ENCODE measurements around the gene GPR157.
"Not testable (repeated sequence)": the region's sequence is repeated elsewhere in the genome, so short reads cannot be mapped to it uniquely, and the experiment has no call there.

The GPR157 gene

GRCh38 chr1:9145714-9146113, 16.8 kb upstream of the GPR157 start:
- no peak for DNase-seq

- no peak for DNase-seq
Observed at GRCh38 chr1:9145021-9145668, 16.2 kb upstream of the GPR157 start.

GRCh38 chr1:9144494-9144893, 15.6 kb upstream of the GPR157 start:
- DNase-seq, result not testable (repeated sequence)

GRCh38 chr1:9143250-9143649, 14.3 kb upstream of the GPR157 start:
- no peak for DNase-seq

- DNase-seq, result no peak
Observed at GRCh38 chr1:9139930-9140329, 11.0 kb upstream of the GPR157 start.

GRCh38 chr1:9136932-9137331, 8.0 kb upstream of the GPR157 start:
- no peak for DNase-seq

GRCh38 chr1:9135073-9135836, 6.4 kb upstream of the GPR157 start:
- no peak for DNase-seq

- DNase-seq, result no peak
Observed at GRCh38 chr1:9133870-9134585, 5.1 kb upstream of the GPR157 start.

GRCh38 chr1:9129266-9130041, 552 bp upstream of the GPR157 start:
- peak; percentile 33 for DNase-seq

GRCh38 chr1:9128166-9128519, 759 bp downstream of the GPR157 start:
- no peak for DNase-seq

GRCh38 chr1:9127395-9128165, 1.3 kb downstream of the GPR157 start:
- DNase-seq, result no peak

GRCh38 chr1:9126511-9126910, 2.4 kb downstream of the GPR157 start:
- no peak for DNase-seq

GRCh38 chr1:9125847-9126246, 3.1 kb downstream of the GPR157 start:
- DNase-seq, result not testable (repeated sequence)

GRCh38 chr1:9125325-9125724, 3.6 kb downstream of the GPR157 start:
- DNase-seq, result no peak

- not testable (repeated sequence) for DNase-seq
Observed at GRCh38 chr1:9124389-9124788, 4.5 kb downstream of the GPR157 start.

GRCh38 chr1:9123665-9124064, 5.2 kb downstream of the GPR157 start:
- not testable (repeated sequence) for DNase-seq

- no peak for DNase-seq
Observed at GRCh38 chr1:9121496-9122409, 7.1 kb downstream of the GPR157 start.

GRCh38 chr1:9120312-9120958, 8.5 kb downstream of the GPR157 start:
- no peak for DNase-seq

GRCh38 chr1:9119745-9120144, 9.2 kb downstream of the GPR157 start:
- DNase-seq, result no peak

GRCh38 chr1:9118186-9118585, 10.7 kb downstream of the GPR157 start:
- no peak for DNase-seq

Data from NCI-H69 (cell line).